ENCODE data around the gene ADAM12. TPM values are rescaled to one million over a fixed set of nuclear protein-coding genes. Genes with fewer than 3 reads are reported as not detected.

The ADAM12 gene
- total RNA-seq, 2 experiments from 2014 or later: 1.2 to 1.5 TPM

DNA sequence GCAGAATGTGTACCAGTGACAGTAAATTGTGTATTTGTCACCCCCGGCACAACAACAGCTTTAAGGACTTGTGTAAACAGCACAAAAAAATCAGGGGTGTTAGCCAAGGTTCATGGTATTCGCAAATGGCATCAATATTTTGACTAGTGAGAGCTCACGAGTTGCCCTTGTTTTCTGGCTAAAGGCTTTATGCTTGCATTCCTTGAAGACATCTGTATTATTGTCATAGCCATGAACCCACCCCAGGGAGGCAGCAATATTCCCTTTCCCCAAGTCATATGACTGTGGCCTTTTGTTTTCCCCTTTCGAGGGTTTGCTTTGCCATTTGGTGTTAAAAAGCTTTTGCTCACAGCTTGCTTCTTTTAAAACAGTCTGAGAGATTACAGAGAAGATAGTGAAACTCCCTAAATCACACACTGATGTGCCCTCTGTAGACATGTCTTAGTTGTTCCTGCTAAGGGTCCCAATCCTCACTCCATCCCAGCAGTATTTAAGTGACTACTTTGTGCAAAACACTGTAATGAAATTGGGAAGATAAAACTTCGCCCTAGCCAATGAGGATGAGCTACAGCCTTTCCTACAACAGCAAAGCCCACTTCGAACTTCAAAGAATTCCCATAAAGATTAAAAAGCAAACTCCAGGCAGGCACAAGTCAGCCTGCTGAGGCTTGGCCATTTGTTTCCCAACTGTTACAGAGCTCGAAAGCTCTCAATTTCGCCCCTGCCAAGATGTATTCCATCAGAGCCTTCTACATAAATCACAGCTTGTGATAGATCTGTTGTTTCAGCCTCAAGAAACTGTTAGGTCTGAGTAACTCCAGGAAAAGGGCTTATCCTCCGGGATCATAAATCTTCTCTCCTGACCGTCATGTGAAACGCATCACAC is 172.3 kb downstream of the ADAM12 start:
- ChIA-PET POLR2A (no interaction called here), CTCF (no interaction called here)
- H3K4me1 ChIP-seq (ENCODE audit: insufficient read depth, low read length): no peaks in the 10 kb centered on the region
- H3K36me3 Mint-ChIP-seq (ENCODE audit: low read depth): no peaks in the 10 kb centered on the region
- TF ChIP-seq, protein P1, sequence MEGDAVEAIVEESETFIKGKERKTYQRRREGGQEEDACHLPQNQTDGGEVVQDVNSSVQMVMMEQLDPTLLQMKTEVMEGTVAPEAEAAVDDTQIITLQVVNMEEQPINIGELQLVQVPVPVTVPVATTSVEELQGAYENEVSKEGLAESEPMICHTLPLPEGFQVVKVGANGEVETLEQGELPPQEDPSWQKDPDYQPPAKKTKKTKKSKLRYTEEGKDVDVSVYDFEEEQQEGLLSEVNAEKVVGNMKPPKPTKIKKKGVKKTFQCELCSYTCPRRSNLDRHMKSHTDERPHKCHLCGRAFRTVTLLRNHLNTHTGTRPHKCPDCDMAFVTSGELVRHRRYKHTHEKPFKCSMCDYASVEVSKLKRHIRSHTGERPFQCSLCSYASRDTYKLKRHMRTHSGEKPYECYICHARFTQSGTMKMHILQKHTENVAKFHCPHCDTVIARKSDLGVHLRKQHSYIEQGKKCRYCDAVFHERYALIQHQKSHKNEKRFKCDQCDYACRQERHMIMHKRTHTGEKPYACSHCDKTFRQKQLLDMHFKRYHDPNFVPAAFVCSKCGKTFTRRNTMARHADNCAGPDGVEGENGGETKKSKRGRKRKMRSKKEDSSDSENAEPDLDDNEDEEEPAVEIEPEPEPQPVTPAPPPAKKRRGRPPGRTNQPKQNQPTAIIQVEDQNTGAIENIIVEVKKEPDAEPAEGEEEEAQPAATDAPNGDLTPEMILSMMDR (IDR thresholded peaks at IDR 0.05): no peak
- peaks cover 20% of the 10 kb centered on the region for H3K27me3 Mint-ChIP-seq
- H3K27ac Mint-ChIP-seq: no peak overlapping the region
- H3K4me1 Mint-ChIP-seq (ENCODE audit: low read depth): no peaks in the 10 kb centered on the region
- H3K4me3 Mint-ChIP-seq: no peak overlapping the region
- ATAC-seq (ENCODE audit: poor library complexity) (no peak), DNase-seq (no peak)
- no peak overlapping the region for H3K27ac ChIP-seq (ENCODE audit: low read depth in 1 of 2, low read length in 2 of 2)
- peaks cover 0 to 7% of the 10 kb centered on the region in 2 experiments for H3K9me3 ChIP-seq (ENCODE audit: control insufficient read depth in 1 of 2, insufficient read depth in 1 of 2, low read length in 2 of 2)
- H3K4me3 ChIP-seq (ENCODE audit: low read length): no peak overlapping the region
- H3K27me3 ChIP-seq (ENCODE audit: control insufficient read depth in 1 of 2, insufficient read depth in 2 of 2, low read length in 2 of 2): no peaks in the 10 kb centered on the region
- intact Hi-C loops (cut with DNase I, micrococcal nuclease): no loop called here
- H3K9me3 Mint-ChIP-seq: no peaks in the 10 kb centered on the region
- H3K36me3 ChIP-seq (ENCODE audit: insufficient read depth, low read length): no peaks in the 10 kb centered on the region

DNA sequence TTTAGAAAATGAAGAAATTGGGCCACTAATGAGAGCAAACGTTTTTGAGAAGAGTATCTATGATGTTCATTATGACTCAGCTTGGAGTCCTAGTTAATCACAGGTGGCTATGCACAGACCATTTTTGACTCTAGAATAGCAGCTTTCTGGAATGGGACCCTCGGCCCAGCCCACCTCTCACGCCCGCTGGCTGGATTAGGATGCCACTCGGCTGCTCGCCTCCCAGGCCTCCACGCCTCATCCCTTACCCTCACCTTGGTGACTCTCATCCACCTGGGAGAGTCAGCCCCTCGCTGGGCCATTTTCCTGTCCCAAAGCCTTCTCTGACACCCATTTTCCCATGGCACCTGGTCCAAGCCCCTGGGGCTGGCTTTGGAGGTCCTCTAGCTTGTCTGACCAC is 173.6 kb downstream of the ADAM12 start:
- no peak overlapping the region for H3K4me3 Mint-ChIP-seq
- no peaks in the 10 kb centered on the region for H3K4me1 Mint-ChIP-seq (ENCODE audit: low read depth)
- Histone ChIP-seq H3K4me1 (ENCODE audit: insufficient read depth, low read length) (no peaks in the 10 kb centered on the region), H3K36me3 (ENCODE audit: insufficient read depth, low read length) (no peaks in the 10 kb centered on the region), H3K4me3 (ENCODE audit: low read length) (no peak overlapping the region), H3K27ac (ENCODE audit: low read depth in 1 of 2, low read length in 2 of 2) (no peak overlapping the region), H3K27me3 (ENCODE audit: control insufficient read depth in 1 of 2, insufficient read depth in 2 of 2, low read length in 2 of 2) (no peaks in the 10 kb centered on the region), H3K9me3 (ENCODE audit: control insufficient read depth in 1 of 2, insufficient read depth in 1 of 2, low read length in 2 of 2) (peaks cover 0 to 7% of the 10 kb centered on the region in 2 experiments)
- no peak overlapping the region for H3K27ac Mint-ChIP-seq
- no peaks in the 10 kb centered on the region for H3K36me3 Mint-ChIP-seq (ENCODE audit: low read depth)
- ChIA-PET POLR2A (no interaction called here), CTCF (no interaction called here)
- intact Hi-C loops (cut with DNase I, micrococcal nuclease): no loop called here
- DNase-seq: no peak
- no peaks in the 10 kb centered on the region for H3K9me3 Mint-ChIP-seq
- TF ChIP-seq, protein P1 (IDR thresholded peaks at IDR 0.05): no peak
- peaks cover 33% of the 10 kb centered on the region for H3K27me3 Mint-ChIP-seq
- no peak for ATAC-seq (ENCODE audit: poor library complexity)

DNA sequence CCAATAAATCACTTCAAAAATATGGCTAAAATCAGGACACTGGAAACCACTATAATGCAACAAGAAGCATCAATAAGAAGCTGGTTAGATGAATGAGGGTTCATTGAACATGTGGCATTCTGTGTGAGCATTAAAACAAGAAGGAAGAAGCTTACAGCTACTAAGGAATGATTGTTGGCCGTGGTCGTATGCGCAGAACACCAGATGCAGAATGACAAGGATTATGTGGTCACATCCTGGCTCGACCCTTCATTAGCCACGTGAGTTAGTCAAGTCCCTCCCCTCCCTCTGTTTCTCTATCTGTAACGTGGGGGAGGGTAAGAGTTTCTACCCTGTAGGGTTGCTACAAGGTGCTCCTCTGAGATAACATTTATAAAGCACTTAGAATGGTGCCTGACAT is 174.3 kb downstream of the ADAM12 start:
- H3K27me3 ChIP-seq (ENCODE audit: control insufficient read depth in 1 of 2, insufficient read depth in 2 of 2, low read length in 2 of 2): no peaks in the 10 kb centered on the region
- ATAC-seq (ENCODE audit: poor library complexity) (no peak), DNase-seq (no peak)
- TF ChIP-seq, protein P1 (IDR thresholded peaks at IDR 0.05): no peak
- H3K9me3 Mint-ChIP-seq: no peaks in the 10 kb centered on the region
- H3K9me3 ChIP-seq (ENCODE audit: control insufficient read depth in 1 of 2, insufficient read depth in 1 of 2, low read length in 2 of 2): peaks cover 0 to 7% of the 10 kb centered on the region in 2 experiments
- ChIA-PET CTCF (no interaction called here), POLR2A (no interaction called here)
- H3K4me3 ChIP-seq (ENCODE audit: low read length): no peak overlapping the region
- H3K4me1 Mint-ChIP-seq (ENCODE audit: low read depth): no peaks in the 10 kb centered on the region
- H3K27ac Mint-ChIP-seq: no peak overlapping the region
- intact Hi-C loops (cut with DNase I, micrococcal nuclease): no loop called here
- no peaks in the 10 kb centered on the region for H3K36me3 Mint-ChIP-seq (ENCODE audit: low read depth)
- H3K27me3 Mint-ChIP-seq: peaks cover 33% of the 10 kb centered on the region
- H3K27ac ChIP-seq (ENCODE audit: low read depth in 1 of 2, low read length in 2 of 2): no peak overlapping the region
- H3K36me3 ChIP-seq (ENCODE audit: insufficient read depth, low read length): no peaks in the 10 kb centered on the region
- H3K4me3 Mint-ChIP-seq: no peak overlapping the region
- no peaks in the 10 kb centered on the region for H3K4me1 ChIP-seq (ENCODE audit: insufficient read depth, low read length)

All from CD4-positive, alpha-beta T cell (primary cell).